HCT116 (cell line): Measurements from ENCODE around the gene PDPK1. TPM values are rescaled to one million over a fixed set of nuclear protein-coding genes. Genes with fewer than 3 reads are reported as not detected.
A peak's percentile ranks its signal among the peaks of the same experiment; 100 is the strongest.

Experiments
- ATAC-seq: fragments of 200-7000 bp; cut with Tn5 transposase; 2 replicates; pipeline ENCODE4 v1.9.1; 2020; ENCODE audit warnings: mild to moderate bottlenecking, moderate library complexity
- BruUV-seq: library from RNA; stranded (reverse); fragments of 400-500 nt; replicated peaks from 2 replicates; lab custom pipeline; 2021; lab: Mats Ljungman, UMichigan
- CTCF ChIA-PET: fragments of 300-600 bp; sonication (Branson Sonifier 250); formaldehyde crosslinking; loops from one replicate; lab custom pipeline; 2021; ENCODE audit warnings: antibody characterized with exemption; lab: Charles Lee
- POLR2A ChIA-PET: fragments of 300-600, 350-600 bp; sonication (Branson Sonifier 250); formaldehyde crosslinking; loops from one replicate; lab custom pipeline; 2021; ENCODE audit warnings: antibody characterized with exemption; lab: Charles Lee
- RAD21 ChIA-PET, 2 experiments: fragments of 300-600 bp; sonication (Branson Sonifier 250); formaldehyde crosslinking; loops; one replicate each; lab custom pipeline; 2023; ENCODE audit warnings: low total read pairs in 2 of 2; ENCODE audit not compliant: uncharacterized antibody in 2 of 2, unreplicated experiment in 2 of 2, low non-redundant PET in 1 of 2; lab: Charles Lee
- DNase-seq: peaks from one replicate; pipeline ENCODE4 v3.0.0-alpha.2; 2010; ENCODE audit warnings: low read depth, low spot score
- H2AFZ ChIP-seq: fragments of 200-600 bp; shearing (Covaris generic), sonication (generic); 2 replicates; pipeline ENCODE4 v1.6.1; 2017; ENCODE audit warnings: low read depth, mixed run types, mixed read lengths, antibody characterized with exemption, low read length; ENCODE audit not compliant: poor library complexity, severe bottlenecking
- H3K27ac ChIP-seq: 2 replicates; pipeline ENCODE4 v1.5.1; 2012; ENCODE audit warnings: low read depth, low read length
- H3K27me3 ChIP-seq: fragments of 200-600 bp; sonication (generic); 2 replicates; pipeline ENCODE4 v1.6.1; 2016; ENCODE audit warnings: mixed run types, low read length, mixed read lengths; ENCODE audit not compliant: insufficient read depth
- H3K36me3 ChIP-seq, 2 experiments: fragments of 200-500 bp in 1 of 2; fragments of 200-600 bp in 1 of 2; sonication (Bioruptor generic) in 1 of 2; sonication (generic) in 1 of 2; 2 replicates each; pipeline versions ENCODE4 v1.5.1 to v1.6.1; 2014 to 2016; ENCODE audit warnings: low read length in 2 of 2, inconsistent platforms in 1 of 2, mixed read lengths in 1 of 2, mixed run types in 1 of 2; ENCODE audit not compliant: insufficient read depth in 2 of 2, control insufficient read depth in 1 of 2
- H3K4me1 ChIP-seq, 2 experiments: fragments of 200-600 bp in 1 of 2; sonication (generic) in 1 of 2; 2 replicates each; pipeline versions ENCODE4 v1.5.1 to v1.6.1; 2012 to 2017; ENCODE audit warnings: low read length in 2 of 2, inconsistent platforms in 1 of 2, mild to moderate bottlenecking in 1 of 2, mixed read lengths in 1 of 2, mixed run types in 1 of 2, moderate library complexity in 1 of 2; ENCODE audit not compliant: insufficient read depth in 2 of 2, control insufficient read depth in 1 of 2
- H3K4me2 ChIP-seq: fragments of 200-600 bp; sonication (generic); 2 replicates; pipeline ENCODE4 v1.6.1; 2017; ENCODE audit warnings: mixed run types, low read length, mixed read lengths
- H3K4me3 ChIP-seq, 2 experiments: fragments of 200-600 bp in 1 of 2; sonication (generic) in 1 of 2; replicated peaks in 1 of 2; 2 replicates each; pipeline ENCODE4 v1.5.1; 2011 to 2016; ENCODE audit warnings: low read length in 2 of 2, control low read depth in 1 of 2, low read depth in 1 of 2, mild to moderate bottlenecking in 1 of 2, mixed read lengths in 1 of 2, mixed run types in 1 of 2
- H3K79me2 ChIP-seq: fragments of 200-600 bp; sonication (generic); 2 replicates; pipeline ENCODE4 v1.6.1; 2017; ENCODE audit warnings: mild to moderate bottlenecking, mixed run types, low read length, moderate library complexity, mixed read lengths; ENCODE audit not compliant: insufficient read depth
- H3K9ac ChIP-seq: fragments of 200-600 bp; sonication (generic); 2 replicates; pipeline ENCODE4 v1.6.1; 2016; ENCODE audit warnings: low read length, mixed read lengths
- H3K9me2 ChIP-seq: fragments of 200-600 bp; sonication (generic), shearing (Covaris generic); 2 replicates; pipeline ENCODE4 v1.6.1; 2017; ENCODE audit warnings: mixed run types, mild to moderate bottlenecking, moderate library complexity; ENCODE audit not compliant: insufficient read depth
- H3K9me3 ChIP-seq, 2 experiments: fragments of 200-500 bp in 1 of 2; fragments of 200-600 bp in 1 of 2; sonication (Bioruptor generic) in 1 of 2; sonication (generic) in 1 of 2; 2 replicates each; pipeline ENCODE4 v1.6.1; 2014 to 2017; ENCODE audit warnings: low read length in 2 of 2, mixed read lengths in 2 of 2, inconsistent platforms in 1 of 2, low read depth in 1 of 2, mild to moderate bottlenecking in 1 of 2, mixed run types in 1 of 2, moderate library complexity in 1 of 2; ENCODE audit not compliant: control insufficient read depth in 1 of 2, insufficient read depth in 1 of 2
- H4K20me1 ChIP-seq: fragments of 200-600 bp; sonication (generic), shearing (Covaris generic); 2 replicates; pipeline ENCODE4 v1.6.1; 2017; ENCODE audit warnings: mixed run types, mild to moderate bottlenecking, moderate library complexity; ENCODE audit not compliant: insufficient read depth
- CBX3 ChIP-seq: IDR thresholded peaks from 2 replicates; pipeline ENCODE4 v1.6.1; 2012; ENCODE audit warnings: low read depth
- CEBPB ChIP-seq: IDR thresholded peaks from 2 replicates; pipeline ENCODE4 v1.6.1; 2012; ENCODE audit warnings: low read depth
- EGR1 ChIP-seq: IDR thresholded peaks from 2 replicates; pipeline ENCODE4 v1.6.1; 2012; ENCODE audit warnings: low read depth
- ELF1 ChIP-seq: IDR thresholded peaks from 2 replicates; pipeline ENCODE4 v1.6.1; 2012; ENCODE audit warnings: low read depth, borderline replicate concordance
- EZH2 ChIP-seq: fragments of 200-600 bp; sonication (generic); IDR thresholded peaks from 2 replicates; pipeline ENCODE4 v1.6.1; 2017; ENCODE audit warnings: antibody characterized with exemption, mixed run types
- FOSL1 ChIP-seq: IDR thresholded peaks from 2 replicates; pipeline ENCODE4 v1.6.1; 2012; ENCODE audit warnings: low read depth
- JUND ChIP-seq: IDR thresholded peaks from 2 replicates; pipeline ENCODE4 v1.6.1; 2012
- POLR2A ChIP-seq: IDR thresholded peaks from 2 replicates; pipeline ENCODE4 v1.7.0; 2011; ENCODE audit warnings: borderline replicate concordance; ENCODE audit not compliant: insufficient read depth, insufficient read length; ENCODE audit errors: extremely low read depth
- POLR2AphosphoS5 ChIP-seq: IDR thresholded peaks from 2 replicates; pipeline ENCODE4 v1.6.1; 2011; ENCODE audit warnings: mild to moderate bottlenecking, low read depth, low read length, moderate library complexity
- RAD21 ChIP-seq: IDR thresholded peaks from 2 replicates; pipeline ENCODE4 v1.6.1; 2012; ENCODE audit warnings: low read depth, mild to moderate bottlenecking
- SIN3A ChIP-seq: IDR thresholded peaks from 2 replicates; pipeline ENCODE4 v1.6.1; 2012; ENCODE audit warnings: low read depth
- SP1 ChIP-seq: IDR thresholded peaks from 2 replicates; pipeline ENCODE4 v1.6.1; 2012; ENCODE audit warnings: low read depth
- SRF ChIP-seq: IDR thresholded peaks from 2 replicates; pipeline ENCODE4 v1.6.1; 2012; ENCODE audit warnings: low read depth
- YY1 ChIP-seq: IDR thresholded peaks from 2 replicates; pipeline ENCODE4 v1.6.1; 2011; ENCODE audit warnings: low read length, low read depth, moderate library complexity, mild to moderate bottlenecking; ENCODE audit not compliant: insufficient replicate concordance; ENCODE audit errors: extremely low read depth
- ZFX ChIP-seq: fragments of 450-650 bp; IDR thresholded peaks from 2 replicates; pipeline ENCODE4 v1.6.1; 2017
- ZNF274 ChIP-seq: fragments of 200-500 bp; sonication (Bioruptor generic); IDR thresholded peaks from 2 replicates; pipeline ENCODE4 v1.6.1; 2014; ENCODE audit warnings: mild to moderate bottlenecking, low read depth, low read length, inconsistent platforms
- intact Hi-C: fragments of 100-400 bp; cut with micrococcal nuclease; formaldehyde crosslinking; loops from 2 replicates; pipeline ENCODE4 v1.10.0; 2022
- total RNA-seq: library from RNA; stranded (reverse); gene quantifications from one replicate; pipeline ENCODE4 v1.2.1, GENCODE V29; 2021; ENCODE audit not compliant: unreplicated experiment
- TF ChIP-seq, protein P1 (sequence below): IDR thresholded peaks from 2 replicates; pipeline ENCODE4 v1.6.1; 2012
- TF ChIP-seq, protein P2 (sequence below): IDR thresholded peaks from 2 replicates; pipeline ENCODE4 v1.6.1; 2012
- TF ChIP-seq, protein P3 (sequence below), 3 experiments: fragments of 200-600 bp in 1 of 3; sonication (generic) in 1 of 3; IDR thresholded peaks in 2 of 3; conservative IDR thresholded peaks in 1 of 3; 2 replicates each; pipeline ENCODE4 v1.5.1; 2012 to 2017; ENCODE audit warnings: low read depth in 2 of 3, low read length in 2 of 3, antibody characterized with exemption in 1 of 3, borderline replicate concordance in 1 of 3, control low read depth in 1 of 3, mild to moderate bottlenecking in 1 of 3, mixed read lengths in 1 of 3, mixed run types in 1 of 3, moderate library complexity in 1 of 3; ENCODE audit not compliant: insufficient read depth in 1 of 3
- TF ChIP-seq, protein P4 (sequence below): IDR thresholded peaks from 2 replicates; pipeline ENCODE4 v1.6.1; 2012; ENCODE audit warnings: low read depth

PDPK1 gene
- total RNA-seq, 1 experiment from 2014 or later: 36.1 TPM

DNA sequence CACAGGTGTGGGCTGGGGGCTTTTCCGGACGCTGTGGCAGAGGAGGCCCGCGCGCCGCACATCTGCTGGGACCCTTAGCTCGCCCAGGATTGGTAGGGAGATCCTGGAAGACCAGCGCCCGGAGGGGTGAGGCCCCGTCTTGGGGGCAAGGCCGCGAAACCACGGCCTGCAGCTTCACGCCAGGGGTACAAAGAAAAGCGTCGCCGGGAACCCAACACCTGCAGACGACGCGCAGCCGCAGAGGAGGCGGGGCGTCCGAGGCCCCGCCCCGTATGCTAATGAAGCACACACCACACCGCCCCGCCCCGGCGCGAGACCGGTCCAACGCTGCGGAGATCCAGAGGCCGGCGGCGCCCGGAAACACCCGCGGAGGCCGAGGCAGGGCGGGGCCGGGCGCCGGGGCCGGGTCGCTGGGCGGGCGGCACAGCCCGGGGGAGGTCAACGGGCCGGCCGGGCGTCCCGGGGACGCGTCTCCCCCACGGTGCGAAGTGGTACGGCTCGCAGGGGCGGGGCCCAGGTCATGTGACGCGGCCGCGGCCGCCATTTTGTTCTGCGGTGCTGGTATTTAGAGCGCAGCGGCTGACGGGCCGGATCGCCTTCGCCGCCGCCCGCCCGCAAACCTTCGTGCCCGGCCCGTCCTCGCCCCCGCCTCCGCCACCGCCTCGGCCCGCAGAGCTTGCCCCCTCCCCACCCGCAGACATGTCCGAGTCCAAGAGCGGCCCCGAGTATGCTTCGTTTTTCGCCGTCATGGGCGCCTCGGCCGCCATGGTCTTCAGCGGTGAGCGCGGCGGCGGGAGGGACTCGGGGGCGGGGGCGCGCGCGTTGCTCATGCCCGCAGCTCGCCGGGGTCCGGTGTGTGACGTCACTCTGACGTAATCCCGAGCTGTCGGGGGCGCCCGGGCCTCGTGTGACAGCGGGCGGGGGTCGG is 24.2 kb upstream of the PDPK1 start, which contains the start of gene ATP6V0C:
ATP6V0C (plus strand) TSS at position 548 of the 928 bp plus-strand sequence; CDS start at position 700, 152 bp downstream.
- Histone ChIP-seq H3K79me2 (peaks cover 49% of the 10 kb centered on the region), H3K27ac (peak within 1 kb of the TSS; percentile 98), H3K36me3 (no peaks in the 10 kb centered on the region), H4K20me1 (peaks cover 5% of the 10 kb centered on the region; the same call in 1 of the 2 replicates), H3K4me3 (peak within 1 kb of the TSS; percentile 86 to 95), H3K9ac (peak within 1 kb of the TSS; percentile 95), H2AFZ (no peak within 1 kb of the TSS), H3K9me2 (no peaks in the 10 kb centered on the region), H3K4me2 (peak within 1 kb of the TSS; percentile 98), H3K27me3 (no peaks in the 10 kb centered on the region), H3K9me3 (no peaks in the 10 kb centered on the region), H3K4me1 (peaks cover 20 to 39% of the 10 kb centered on the region in 2 experiments)
- BruUV-seq: no TSS peak
- ChIA-PET CTCF (no interaction called here), RAD21 (no interaction called here), POLR2A (no interaction called here)
- intact Hi-C loops: no loop called here
- ATAC-seq (peak; percentile 92), DNase-seq (peak; percentile 77)
- TF ChIP-seq ZFX (peak; percentile 33; the same call in 1 of the 2 replicates), SIN3A (peak; percentile 81; the same call in 1 of the 2 replicates), YY1 (peak; percentile 95), POLR2A (peak; percentile 53), SP1 (peak; percentile 66; the same call in 1 of the 2 replicates), EGR1 (0 out of 2 replicates have a peak, but pooled peaks have one; percentile 51), ELF1 (no peak), ZNF274 (no peak), CBX3 (no peak), SRF (no peak), JUND (no peak; the same call in 1 of the 2 replicates), RAD21 (no peak), POLR2AphosphoS5 (peak; percentile 94), FOSL1 (no peak), EZH2 (no peak), CEBPB (no peak)
- TF ChIP-seq, protein P1, sequence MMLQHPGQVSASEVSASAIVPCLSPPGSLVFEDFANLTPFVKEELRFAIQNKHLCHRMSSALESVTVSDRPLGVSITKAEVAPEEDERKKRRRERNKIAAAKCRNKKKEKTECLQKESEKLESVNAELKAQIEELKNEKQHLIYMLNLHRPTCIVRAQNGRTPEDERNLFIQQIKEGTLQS: no peak
- TF ChIP-seq, protein P2, sequence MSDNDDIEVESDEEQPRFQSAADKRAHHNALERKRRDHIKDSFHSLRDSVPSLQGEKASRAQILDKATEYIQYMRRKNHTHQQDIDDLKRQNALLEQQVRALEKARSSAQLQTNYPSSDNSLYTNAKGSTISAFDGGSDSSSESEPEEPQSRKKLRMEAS: no peak
- TF ChIP-seq, protein P3, sequence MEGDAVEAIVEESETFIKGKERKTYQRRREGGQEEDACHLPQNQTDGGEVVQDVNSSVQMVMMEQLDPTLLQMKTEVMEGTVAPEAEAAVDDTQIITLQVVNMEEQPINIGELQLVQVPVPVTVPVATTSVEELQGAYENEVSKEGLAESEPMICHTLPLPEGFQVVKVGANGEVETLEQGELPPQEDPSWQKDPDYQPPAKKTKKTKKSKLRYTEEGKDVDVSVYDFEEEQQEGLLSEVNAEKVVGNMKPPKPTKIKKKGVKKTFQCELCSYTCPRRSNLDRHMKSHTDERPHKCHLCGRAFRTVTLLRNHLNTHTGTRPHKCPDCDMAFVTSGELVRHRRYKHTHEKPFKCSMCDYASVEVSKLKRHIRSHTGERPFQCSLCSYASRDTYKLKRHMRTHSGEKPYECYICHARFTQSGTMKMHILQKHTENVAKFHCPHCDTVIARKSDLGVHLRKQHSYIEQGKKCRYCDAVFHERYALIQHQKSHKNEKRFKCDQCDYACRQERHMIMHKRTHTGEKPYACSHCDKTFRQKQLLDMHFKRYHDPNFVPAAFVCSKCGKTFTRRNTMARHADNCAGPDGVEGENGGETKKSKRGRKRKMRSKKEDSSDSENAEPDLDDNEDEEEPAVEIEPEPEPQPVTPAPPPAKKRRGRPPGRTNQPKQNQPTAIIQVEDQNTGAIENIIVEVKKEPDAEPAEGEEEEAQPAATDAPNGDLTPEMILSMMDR (IDR thresholded peaks at IDR 0.05 in 2 of 3, conservative IDR thresholded peaks at IDR 0.05 in 1 of 3; ENCODE audit: borderline replicate concordance in 1 of 3, insufficient read depth in 1 of 3, low read depth in 2 of 3, low read length in 2 of 3): no peak
- TF ChIP-seq, protein P4, sequence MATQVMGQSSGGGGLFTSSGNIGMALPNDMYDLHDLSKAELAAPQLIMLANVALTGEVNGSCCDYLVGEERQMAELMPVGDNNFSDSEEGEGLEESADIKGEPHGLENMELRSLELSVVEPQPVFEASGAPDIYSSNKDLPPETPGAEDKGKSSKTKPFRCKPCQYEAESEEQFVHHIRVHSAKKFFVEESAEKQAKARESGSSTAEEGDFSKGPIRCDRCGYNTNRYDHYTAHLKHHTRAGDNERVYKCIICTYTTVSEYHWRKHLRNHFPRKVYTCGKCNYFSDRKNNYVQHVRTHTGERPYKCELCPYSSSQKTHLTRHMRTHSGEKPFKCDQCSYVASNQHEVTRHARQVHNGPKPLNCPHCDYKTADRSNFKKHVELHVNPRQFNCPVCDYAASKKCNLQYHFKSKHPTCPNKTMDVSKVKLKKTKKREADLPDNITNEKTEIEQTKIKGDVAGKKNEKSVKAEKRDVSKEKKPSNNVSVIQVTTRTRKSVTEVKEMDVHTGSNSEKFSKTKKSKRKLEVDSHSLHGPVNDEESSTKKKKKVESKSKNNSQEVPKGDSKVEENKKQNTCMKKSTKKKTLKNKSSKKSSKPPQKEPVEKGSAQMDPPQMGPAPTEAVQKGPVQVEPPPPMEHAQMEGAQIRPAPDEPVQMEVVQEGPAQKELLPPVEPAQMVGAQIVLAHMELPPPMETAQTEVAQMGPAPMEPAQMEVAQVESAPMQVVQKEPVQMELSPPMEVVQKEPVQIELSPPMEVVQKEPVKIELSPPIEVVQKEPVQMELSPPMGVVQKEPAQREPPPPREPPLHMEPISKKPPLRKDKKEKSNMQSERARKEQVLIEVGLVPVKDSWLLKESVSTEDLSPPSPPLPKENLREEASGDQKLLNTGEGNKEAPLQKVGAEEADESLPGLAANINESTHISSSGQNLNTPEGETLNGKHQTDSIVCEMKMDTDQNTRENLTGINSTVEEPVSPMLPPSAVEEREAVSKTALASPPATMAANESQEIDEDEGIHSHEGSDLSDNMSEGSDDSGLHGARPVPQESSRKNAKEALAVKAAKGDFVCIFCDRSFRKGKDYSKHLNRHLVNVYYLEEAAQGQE: no peak
